ENCODE data around the gene DIP2A. TPM values are rescaled to one million over a fixed set of nuclear protein-coding genes. Genes with fewer than 3 reads are reported as not detected.

DIP2A gene
- polyA plus RNA-seq, 3 donors, result 29.4 to 52.3 (median 33.3) TPM

- DNase-seq (ENCODE audit: extremely low read depth in 1 of 11, low read depth in 9 of 11, low spot score in 4 of 11), result no peak
These were observed 7.0 kb downstream of the DIP2A start for GRCh38 chr21:46465651-46466050.

GRCh38 chr21:46468108-46468774 lies 9.6 kb downstream of the DIP2A start:
- no peak for DNase-seq (ENCODE audit: extremely low read depth in 1 of 11, low read depth in 9 of 11, low spot score in 4 of 11)

- DNase-seq (ENCODE audit: extremely low read depth in 1 of 11, low read depth in 9 of 11, low spot score in 4 of 11), result no peak
These were observed 10.6 kb downstream of the DIP2A start for GRCh38 chr21:46469275-46469674.

- DNase-seq (ENCODE audit: extremely low read depth in 1 of 11, low read depth in 9 of 11, low spot score in 4 of 11), result no peak
These were observed 12.8 kb downstream of the DIP2A start for GRCh38 chr21:46471514-46471913.

DNA sequence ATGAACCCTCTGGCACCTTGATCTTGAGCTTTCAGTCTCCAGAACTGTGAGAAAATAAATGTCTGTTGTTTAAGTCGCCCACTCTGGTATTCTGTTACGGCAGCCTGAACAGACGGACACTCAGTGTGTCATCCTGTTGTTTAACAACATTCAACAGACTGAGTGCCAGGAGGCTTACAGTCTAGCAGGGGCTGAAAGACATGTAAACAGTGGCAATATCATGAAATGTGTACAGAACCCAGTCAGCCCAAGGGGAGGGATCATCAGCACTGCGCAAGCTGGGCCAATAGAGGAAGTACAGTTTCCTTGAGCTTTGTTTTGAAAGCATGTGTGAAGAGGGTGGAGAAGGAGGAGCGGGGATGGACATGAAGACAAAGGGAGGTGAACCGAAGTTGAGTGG lies 13.6 kb downstream of the DIP2A start:
- DNase-seq (ENCODE audit: extremely low read depth in 1 of 11, low read depth in 9 of 11, low spot score in 4 of 11), result no peak

DNA sequence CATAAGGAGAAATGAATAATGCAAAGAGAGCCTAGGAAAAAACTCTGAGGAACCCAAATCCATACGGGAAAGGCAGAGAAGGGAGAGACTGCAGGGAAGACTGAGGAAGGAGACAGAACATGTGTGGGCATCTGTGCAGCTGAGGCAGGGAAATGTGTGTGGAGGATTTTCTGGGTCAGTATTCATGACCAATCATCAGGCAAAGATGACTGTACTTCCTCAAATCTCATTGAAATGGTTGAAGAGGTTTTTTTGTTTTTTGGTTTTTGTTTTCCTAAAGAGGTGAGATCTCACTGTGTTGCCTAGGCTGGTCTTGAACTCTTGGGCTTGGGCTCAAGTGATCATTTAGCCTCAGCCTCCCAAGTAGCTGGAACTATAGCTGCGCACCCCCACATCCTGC lies 15.7 kb downstream of the DIP2A start:
- DNase-seq (ENCODE audit: extremely low read depth in 1 of 11, low read depth in 9 of 11, low spot score in 4 of 11), result no peak

DNA sequence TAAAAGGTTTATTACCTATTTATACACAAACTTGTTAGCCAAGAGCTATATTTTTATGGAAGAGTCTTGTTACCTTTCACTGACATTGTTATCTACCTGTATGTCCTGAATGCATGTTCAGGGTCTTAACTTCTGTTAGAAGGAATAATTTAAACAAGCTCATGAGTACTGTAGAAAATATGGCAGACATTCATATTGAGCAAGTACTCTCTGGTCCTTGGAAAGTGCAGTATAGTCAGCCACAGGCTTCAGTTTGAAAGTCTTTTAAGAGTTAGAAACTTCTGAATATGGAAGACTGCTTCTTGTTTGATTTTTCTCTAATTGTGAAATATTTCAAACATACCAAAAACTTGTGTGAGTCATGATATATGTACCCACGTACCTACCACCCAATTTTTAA lies 16.6 kb downstream of the DIP2A start:
- DNase-seq (ENCODE audit: extremely low read depth in 1 of 11, low read depth in 9 of 11, low spot score in 4 of 11), result no peak

DNA sequence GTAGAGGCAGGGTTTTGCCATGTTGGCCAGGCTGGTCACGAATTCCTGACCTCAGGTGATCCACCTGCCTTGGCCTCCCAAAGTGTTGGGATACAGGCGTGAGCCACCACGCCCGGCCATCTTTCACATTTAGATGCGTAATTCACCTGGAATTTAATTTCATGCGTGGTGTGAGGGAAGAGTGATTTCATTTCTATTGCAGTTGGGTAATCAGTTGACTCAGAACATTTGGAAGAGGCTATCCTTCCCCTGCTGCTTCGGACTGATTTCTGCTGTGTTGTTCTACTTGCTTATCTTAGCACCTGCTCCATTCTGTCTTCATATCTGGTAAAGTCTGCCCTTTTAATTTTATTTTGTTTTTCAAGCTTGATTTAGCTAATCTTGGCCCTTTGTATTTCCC lies 19.1 kb downstream of the DIP2A start:
- DNase-seq (ENCODE audit: extremely low read depth in 1 of 11, low read depth in 9 of 11, low spot score in 4 of 11), result no peak

DNA sequence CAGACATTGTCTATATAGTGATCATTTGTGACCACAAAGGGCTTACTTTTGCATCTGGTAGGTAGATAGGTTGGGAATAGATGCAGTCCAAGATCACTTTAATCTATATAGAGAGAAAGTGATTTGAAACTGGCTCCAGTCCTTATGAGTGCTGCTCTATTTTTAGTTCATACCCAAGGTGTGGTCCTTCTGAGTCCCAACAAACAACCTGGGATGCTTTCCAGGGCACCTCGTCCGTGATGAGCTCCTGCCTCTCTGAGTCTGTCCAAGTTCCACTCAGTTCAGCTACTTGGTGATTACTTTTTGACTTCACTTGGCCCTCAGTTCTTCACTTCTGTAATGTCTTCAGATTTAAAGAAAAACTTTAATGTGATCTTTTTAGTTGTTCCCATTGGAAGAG lies 20.2 kb downstream of the DIP2A start:
- DNase-seq (ENCODE audit: extremely low read depth in 1 of 11, low read depth in 9 of 11, low spot score in 4 of 11), result no peak

DNA sequence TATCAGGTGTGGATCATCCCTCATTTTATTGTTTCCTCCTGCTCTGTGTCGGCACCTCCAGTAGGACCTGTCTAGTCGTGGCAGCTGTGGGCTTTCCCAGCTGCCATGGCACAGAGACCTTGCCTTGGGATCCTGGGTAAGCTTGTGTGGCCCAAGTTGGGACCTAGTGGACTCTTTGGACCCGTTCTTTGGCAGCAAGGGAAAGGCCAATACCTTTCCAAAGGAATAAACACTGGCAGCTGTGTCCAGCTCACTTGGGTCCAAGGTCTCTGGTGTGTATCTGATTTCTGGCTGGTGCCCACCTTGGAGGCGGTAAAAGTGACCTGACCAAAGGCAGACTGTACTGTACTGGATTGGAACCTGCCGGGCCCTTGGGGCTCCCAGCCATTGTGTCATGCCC lies 21.8 kb downstream of the DIP2A start:
- no peak for DNase-seq (ENCODE audit: extremely low read depth in 1 of 11, low read depth in 9 of 11, low spot score in 4 of 11)

DNA sequence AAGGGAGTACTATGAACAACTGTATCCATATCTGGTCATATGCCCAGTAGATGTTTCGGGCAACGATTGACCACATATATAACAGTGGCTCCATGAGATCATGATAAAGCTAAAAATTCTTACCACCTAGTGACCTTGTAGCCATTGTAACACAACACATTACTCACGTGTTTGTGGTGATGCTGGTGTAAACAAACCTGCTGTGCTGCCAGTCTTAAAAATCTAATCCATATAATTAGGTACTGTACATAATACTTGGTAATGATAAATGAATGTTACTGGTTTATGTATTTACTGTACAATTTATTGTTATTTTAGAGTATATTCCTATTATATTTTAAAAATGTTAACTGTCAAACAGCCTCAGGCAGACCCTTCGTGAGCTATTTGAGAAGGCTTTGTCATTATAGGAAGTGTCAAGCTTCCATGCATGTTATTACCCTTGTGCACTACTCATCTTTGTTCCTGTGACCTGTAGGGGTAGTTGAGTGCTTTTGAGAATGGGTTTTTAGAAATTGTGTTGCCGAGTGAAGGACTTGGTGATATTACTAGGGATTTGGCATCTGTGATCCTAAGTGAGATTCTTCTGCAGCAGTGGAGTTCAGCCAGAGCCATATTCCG lies 23.6 kb downstream of the DIP2A start:
- no peak for DNase-seq (ENCODE audit: extremely low read depth in 1 of 11, low read depth in 9 of 11, low spot score in 4 of 11)

DNA sequence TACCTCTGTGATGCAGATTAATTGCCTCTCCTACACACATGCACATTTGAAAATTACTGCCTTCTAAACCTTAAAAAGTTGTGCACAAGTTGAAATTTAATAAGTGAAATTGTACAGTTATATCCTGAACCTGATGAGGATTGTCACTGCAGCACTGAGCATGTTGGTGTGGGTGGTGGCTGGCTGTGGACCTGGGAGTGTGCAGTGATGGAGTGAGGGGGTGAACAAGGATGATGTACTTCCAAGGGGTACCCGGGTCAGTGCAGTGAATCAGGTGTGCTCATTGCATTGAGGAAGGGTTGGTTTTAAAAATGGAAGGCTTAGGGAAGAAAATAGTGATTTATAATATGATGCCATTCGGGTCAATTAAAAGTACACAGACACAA lies 24.1 kb downstream of the DIP2A start:
- no peak for DNase-seq (ENCODE audit: extremely low read depth in 1 of 11, low read depth in 9 of 11, low spot score in 4 of 11)

GRCh38 chr21:46483300-46484295 lies 24.9 kb downstream of the DIP2A start:
- no peak for DNase-seq (ENCODE audit: extremely low read depth in 1 of 11, low read depth in 9 of 11, low spot score in 4 of 11)

DNA sequence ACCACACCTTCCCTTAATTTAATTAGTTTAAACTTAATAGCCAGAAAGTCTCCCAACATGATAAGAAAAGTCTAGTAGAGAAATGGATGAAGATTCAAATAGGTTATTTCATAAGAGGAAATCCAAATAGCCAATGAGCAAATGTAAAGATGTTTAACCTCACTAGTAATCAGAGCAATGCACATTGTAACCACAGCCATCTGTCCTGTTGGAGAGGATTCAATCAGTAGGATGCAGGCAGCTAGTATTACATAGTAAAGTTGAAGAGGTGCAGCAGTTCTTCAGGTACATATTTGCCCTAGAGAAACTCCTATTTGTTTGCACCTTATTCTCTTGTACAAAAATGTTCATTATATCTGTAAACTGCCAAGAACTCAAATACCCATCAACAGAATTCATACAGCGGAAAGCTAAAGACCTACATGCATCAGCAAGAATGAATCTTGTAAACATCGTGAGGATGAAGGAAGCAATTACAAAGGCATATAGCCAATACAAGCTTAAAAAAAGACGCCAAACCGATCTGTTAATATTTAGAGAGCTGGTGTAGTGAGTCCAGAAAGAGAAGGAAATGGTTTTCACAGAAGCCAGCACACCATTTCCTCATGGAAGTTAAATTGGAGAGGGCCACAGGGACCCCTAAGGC lies 27.9 kb downstream of the DIP2A start:
- no peak for DNase-seq (ENCODE audit: extremely low read depth in 1 of 11, low read depth in 9 of 11, low spot score in 4 of 11)

DNA sequence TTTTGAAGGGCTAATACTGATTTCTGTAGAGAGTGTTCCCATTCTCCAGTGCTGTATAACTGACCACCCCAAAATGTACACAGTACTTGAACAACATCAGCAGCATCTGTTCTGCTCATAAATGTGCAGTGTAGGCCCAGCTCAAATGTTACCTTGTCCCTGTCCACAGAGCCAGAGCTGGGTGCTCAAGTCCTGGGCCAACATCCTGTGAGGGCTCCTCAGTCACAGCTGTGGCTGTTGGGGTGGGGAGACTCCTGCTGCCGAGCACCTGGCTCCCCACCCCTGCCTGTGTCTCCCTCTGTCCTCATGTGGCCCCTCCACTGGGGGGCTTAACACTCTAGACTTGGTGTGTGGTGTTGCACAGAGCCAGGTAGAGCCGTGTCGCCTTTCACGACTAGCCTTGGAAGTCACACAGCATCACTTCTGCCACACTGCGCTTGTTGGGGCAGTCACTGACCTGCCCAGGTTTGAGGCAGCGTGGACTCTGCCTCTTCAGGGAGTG lies 30.5 kb downstream of the DIP2A start:
- no peak for DNase-seq (ENCODE audit: extremely low read depth in 1 of 11, low read depth in 9 of 11, low spot score in 4 of 11)

- DNase-seq (ENCODE audit: extremely low read depth in 1 of 11, low read depth in 9 of 11, low spot score in 4 of 11), result no peak
These were observed 31.1 kb downstream of the DIP2A start for GRCh38 chr21:46489800-46490199.

- no peak for DNase-seq (ENCODE audit: extremely low read depth in 1 of 11, low read depth in 9 of 11, low spot score in 4 of 11)
These were observed 32.9 kb downstream of the DIP2A start for GRCh38 chr21:46491553-46491952.

DNA sequence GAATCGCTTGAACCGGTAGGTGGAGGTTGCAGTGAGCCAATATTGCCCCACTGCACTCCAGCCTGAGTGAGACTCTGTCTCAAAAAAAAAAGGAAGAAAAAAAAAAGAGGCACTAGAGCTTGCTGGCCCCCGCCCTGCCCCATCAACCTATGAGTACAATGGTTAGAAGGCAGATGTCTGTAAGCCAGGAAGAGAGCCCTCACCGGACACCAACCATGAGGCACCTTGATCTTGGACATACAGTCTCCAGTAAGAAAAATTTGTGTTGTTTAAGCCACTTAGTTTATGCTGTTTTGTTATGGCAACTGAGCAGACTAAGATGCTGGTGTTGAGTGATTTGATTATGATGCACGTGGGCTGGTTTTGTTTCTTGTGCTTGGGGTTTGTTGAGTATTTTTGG lies 34.2 kb downstream of the DIP2A start:
- DNase-seq (ENCODE audit: extremely low read depth in 1 of 11, low read depth in 9 of 11, low spot score in 4 of 11), result no peak

GRCh38 chr21:46493828-46494227 lies 35.1 kb downstream of the DIP2A start:
- no peak for DNase-seq (ENCODE audit: extremely low read depth in 1 of 11, low read depth in 9 of 11, low spot score in 4 of 11)

Data from renal cortex interstitium (tissue), 11 donors.